ENCODE measurements around the gene FUT3.

FUT3 gene

DNA sequence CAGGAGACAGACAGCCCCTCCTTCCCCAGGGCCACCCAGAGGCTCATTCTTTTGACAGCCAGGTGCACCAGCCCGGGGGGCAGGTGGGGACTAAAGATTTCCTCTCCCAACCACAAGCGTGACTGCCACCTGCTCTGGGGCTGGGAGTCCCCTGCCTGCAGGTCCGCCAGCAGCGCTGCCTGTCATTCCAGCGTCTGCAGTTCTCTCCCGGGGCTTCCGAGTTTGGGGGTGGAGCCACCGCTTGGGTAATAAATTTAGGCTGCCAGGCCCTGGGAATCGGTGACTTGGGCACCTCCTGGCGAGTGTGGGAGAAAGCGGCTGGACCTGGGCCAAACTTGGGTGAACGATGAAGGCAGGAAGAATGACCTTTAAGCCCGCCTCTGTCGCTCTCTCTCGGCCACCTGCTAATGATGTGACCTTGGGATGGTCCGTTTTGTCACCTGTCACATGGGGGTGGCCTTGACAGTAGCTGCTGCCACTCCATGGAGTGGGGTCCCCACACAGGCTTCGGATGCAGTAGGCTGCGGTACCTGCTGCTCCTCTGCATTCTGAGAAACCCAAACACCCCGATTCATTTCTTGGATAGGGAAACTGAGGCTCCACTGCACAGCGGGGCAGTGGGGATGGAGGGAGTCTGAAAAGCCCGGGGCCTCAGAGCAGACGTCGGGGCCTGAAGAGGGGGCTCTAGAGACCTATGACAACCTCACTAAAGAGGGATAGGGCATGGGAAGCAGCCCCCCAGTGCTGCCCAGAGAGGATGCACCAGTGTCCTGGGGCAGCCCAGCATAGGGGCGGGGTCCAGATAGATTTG, 24.5 kb downstream of the FUT3 start:
- DNase-seq (ENCODE audit: insufficient read length, low spot score), result peak; percentile 51
- FAIRE-seq, result no peak

DNA sequence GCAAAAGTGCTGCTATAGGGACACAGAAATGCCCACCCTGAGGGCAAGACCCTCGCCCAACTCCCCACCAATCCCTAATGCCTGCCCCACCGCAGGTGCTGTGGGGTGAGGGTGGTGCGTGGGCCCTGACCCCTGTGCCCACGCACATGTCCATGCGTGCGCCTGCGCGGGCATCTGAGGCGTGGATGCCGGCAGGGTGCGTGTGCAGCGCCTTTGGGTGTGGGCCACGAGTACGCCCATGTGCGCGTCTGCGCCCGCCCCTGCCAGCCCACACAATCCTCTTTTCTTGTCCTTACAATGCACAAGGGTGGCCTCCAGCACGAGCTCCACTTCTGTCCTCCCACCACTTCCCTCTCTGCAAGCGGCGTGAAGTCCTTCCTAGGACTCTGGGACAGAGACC, 26.1 kb downstream of the FUT3 start:
- DNase-seq (ENCODE audit: insufficient read length, low spot score) (no peak), FAIRE-seq (no peak)

DNA sequence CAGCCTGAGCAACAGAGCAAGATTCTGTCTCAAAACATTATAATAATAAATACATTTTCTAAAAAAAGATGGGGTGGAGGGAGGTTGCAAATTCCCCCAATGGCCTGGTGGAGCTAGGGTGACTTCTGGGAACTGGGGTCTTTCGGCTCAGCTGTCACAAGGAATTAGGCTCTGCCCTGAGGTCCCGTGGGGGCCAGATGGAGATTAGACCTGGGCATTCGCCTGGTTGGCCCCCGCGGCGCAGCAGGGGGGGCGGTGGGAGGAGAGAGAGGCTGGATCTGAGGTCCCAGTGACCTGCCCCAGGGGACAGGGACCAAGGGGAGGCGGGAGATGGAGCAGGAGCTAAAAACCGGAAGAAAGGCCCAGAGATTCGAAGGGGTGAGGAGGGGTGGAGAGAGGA, 26.5 kb downstream of the FUT3 start:
- FAIRE-seq (no peak), DNase-seq (ENCODE audit: insufficient read length, low spot score) (no peak)

DNA sequence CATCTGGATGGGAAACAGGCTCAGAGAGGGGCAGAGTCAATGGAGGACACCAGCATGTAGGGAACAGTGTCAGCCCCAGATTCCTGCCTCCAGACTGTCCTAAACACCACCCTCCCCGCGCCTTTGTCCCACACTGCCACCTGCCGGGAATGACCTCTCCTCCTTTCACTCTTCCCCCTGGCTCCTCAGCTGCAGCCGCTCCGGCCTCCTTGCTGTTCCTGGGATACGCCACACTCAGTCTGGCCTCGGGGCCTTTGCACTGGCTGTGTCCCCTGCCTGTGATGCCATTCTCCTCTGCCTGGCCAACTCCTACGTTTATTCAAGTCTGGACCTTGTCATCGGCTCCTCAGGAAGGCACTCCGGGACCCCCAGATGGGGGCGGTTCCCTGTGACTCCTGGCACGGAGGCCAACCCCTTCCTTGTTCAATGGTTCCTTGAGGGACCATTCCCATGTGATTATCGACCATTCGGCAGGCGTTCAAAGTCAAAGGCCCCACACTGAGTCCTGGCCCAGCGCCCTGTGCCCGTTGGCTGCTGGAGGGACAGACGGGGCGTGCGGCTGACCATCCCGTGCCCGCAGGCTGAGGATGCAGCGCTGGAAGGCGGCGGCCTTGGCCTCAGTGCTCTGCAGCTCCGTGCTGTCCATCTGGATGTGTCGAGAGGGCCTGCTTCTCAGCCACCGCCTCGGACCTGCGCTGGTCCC, 27.5 kb downstream of the FUT3 start:
- no peak for DNase-seq (ENCODE audit: insufficient read length, low spot score)

DNA sequence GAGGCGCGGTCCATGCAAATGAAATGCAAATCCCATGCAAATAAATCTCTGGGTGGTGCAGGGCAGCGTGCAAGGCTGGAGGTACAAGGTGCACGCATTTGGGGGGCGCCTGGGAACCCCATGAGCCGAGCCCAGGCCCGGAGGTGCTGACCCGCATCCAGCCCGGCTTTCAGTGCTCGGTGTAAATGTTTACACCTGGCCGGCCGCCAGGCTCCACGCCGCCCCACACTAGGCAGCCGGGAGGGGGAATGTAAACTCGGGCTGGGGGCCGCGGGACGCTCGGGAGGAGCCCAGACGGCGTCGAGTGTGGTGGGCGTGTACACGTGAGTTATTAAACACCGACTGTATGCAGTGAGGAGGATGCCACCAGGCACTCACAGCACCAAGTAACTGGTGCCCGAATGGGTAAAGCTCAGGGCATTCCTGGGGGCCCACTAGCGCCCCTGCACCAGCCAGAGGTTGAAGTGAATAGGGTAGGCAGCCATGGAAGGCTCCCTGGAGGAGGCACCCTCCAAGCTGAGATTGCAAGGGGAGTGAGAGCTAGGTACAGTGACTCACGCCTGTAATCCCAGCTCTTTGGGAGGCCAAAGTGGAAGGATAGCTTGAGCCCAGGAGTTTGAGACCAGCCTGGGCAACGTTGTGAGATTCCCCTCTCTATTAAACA, 28.9 kb downstream of the FUT3 start:
- FAIRE-seq, result no peak

More for the DNA sequence above, 27.5 kb downstream of the FUT3 start:
- no peak for FAIRE-seq

DNA sequence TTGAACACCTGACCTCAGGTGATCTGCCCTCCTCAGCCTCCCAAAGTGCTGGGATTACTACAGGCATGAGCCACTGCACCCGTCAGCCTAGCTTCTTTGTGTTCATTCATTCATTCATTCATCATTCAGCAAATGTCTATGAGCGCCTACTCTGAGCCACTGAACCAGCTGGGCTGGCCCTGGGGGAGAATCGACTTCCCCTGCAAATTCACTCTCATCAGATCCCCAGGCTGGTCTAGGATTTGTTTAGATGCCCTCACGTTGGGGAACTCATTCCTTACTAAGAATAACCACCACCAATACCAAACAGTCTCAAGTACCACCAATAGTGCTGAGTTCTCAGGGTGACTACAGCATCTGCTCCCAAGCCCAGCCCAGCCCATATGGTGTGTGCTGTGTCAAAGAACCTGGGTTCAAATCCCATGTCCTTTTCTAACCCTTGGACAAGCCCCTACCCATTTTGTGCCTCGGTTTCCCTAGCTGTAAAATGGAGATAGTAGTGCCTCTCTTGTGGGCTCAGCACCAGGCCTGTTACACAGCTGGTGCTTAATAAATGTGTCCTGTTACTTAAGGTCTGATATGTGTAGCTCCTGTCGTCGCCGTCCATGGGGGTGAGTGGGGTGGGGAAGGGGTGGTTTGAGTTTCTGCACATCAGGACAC, 29.6 kb downstream of the FUT3 start:
- DNase-seq (ENCODE audit: insufficient read length, low spot score) (no peak), FAIRE-seq (no peak)

More for the DNA sequence above, 28.9 kb downstream of the FUT3 start:
- DNase-seq (ENCODE audit: insufficient read length, low spot score), result no peak

DNA sequence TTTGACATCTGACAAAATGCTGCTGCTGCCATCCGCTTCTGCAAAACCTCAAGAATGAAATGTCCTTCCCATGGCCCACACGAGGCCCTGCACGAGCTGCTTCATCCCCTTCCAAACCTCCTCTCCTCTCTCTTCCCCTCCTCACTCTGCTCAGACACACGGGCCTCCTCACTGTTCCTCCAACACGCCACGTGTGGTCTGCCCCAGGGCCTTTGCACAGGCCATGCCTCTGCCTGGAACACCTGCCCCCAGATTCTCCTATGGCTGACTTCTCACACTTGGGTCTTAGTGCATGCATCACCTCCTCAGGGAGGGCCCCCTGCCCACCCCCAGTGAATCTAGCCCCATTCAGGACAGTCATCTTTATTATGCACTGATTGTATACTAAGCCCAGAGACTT, 30.5 kb downstream of the FUT3 start:
- no peak for DNase-seq (ENCODE audit: insufficient read length, low spot score)

DNA sequence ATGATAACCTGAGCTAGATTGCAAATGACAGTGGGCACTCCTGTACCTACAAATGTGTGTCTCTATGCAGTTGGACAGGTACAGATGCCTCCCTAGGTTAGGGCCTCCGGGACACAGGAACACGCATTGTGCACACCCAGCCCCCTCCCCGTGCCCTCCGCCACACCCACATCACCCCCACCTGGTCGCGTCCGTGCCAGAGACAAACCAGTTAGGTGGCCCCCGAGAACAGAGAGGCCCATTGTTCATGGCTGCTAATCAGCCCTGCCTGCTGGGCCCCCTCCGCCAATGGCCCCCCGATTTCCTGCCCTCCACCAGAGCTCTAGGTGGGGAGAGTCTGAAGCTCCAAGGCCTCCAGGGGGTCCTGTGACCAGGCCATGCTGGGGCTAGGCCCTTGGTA, 32.7 kb downstream of the FUT3 start:
- DNase-seq (ENCODE audit: insufficient read length, low spot score), result no peak
- no peak for FAIRE-seq

More for the DNA sequence above, 30.5 kb downstream of the FUT3 start:
- FAIRE-seq, result no peak

DNA sequence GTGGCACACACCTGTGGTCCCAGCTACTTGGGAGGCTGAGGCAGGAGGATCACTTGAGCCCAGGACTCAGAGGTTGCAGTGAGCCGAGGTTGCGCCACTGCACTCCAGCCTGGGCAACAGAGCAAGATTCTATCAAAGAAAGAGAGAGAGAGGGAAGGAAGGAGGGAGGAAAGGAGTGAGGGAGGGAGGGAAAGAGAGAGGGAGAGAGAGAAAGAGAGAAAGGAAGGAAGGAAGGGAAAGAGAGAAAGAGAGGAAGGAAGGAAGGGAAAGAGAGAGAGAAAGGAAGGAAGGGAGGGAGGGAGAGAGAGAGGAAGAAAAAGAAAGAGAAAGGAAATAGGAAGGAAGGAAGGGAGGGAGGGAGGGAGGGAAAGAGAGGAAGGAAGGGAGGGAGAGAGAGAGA, 34.0 kb downstream of the FUT3 start:
- FAIRE-seq, result no peak
- no peak for DNase-seq (ENCODE audit: insufficient read length, low spot score)

DNA sequence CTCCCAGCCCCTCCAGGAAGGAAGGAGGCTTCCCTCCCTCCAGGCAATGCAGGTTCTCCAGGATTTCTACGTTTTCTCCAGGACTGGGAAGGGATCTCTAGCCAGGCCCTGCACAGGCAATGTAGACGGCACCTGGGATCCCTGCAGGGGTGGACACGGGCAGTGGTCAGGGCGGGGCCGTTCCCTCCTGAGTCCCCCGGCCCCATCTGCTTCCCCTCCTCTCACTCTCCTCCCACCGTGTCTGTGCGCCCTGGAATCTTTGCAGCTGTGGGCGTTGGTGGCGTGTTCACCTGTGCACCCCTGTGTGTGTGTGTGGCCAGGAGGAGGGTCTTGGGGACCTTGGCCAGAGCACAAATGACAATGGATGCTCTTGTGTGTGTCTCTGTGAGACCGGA, 36.4 kb downstream of the FUT3 start:
- FAIRE-seq, result no peak
- no peak for DNase-seq (ENCODE audit: insufficient read length, low spot score)

DNA sequence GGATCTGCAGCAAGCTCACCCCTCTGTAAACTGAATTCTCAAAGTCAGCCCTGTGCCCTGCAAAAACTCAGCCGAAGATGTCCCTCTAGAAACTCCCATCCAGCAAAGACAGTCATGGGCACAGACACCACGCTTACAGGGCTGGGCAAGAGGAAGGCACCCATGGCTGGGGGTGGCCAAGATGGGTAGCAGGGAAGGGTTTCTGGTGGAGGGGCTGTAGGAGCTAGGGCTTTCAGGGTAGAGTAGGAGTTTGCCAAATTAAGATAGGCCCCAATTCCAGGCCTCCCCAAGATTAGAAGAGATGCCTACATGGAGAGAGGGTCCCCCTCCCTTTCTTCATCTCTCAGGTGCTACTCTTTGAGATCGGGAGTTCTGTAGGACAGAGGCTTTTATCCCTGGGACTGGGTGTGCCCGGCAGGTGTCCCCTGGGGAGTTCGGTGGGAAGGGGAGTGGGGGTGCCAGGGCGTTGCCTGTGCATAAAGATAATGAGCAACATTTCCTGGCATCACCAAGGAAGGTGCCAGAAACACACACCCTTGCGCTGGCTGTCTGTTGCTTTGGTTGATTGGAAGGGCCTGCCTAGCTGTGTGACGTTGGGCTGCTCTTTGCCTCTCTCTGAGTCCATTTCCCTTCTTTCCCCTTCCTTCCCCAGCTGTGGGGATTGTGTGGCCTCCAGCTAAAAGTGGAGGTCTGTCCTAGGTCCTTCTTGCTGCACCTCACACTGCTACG, 37.0 kb downstream of the FUT3 start:
- FAIRE-seq, result no peak

DNA sequence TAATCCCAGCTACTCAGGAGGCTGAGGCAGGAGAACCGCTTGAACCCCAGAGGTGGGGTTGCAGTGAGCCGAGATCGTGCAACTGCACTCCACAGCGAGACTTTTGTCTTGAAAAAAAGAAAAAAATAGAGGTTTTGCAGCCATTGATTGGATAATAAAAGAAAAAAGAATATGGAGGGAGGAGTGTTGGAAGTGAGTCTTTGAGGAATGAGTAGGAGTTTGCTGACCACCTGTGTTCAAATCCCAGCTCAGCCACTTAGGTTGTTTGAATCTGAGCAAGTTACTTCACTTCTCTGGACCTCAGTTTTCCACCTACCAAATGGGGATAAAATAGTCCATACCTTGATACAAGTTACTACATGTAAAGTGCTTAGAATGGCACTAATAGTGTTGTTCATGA, 40.1 kb downstream of the FUT3 start:
- FAIRE-seq (no peak), DNase-seq (ENCODE audit: insufficient read length, low spot score) (no peak)

More for the DNA sequence above, 37.0 kb downstream of the FUT3 start:
- DNase-seq (ENCODE audit: insufficient read length, low spot score), result no peak

DNA sequence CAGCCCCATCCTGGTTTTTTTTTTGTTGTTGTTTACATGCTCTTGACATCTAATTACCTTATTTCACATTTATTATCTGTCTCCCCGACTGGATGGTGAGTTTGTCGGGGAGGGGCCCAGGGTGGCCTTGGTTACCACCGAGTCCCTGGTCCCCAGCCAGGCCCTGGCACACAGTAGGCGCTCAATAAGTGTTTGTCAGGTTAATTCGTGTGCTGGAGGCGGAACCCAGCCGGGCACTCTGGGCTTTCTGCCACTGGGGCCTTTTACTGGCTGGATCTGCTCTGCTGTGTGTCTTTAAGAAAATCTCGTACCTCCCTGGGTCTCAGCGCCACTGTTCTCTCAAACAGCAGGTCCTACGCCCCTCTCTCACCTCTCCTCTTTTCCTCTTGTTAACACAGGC, 41.8 kb downstream of the FUT3 start:
- FAIRE-seq (no peak), DNase-seq (ENCODE audit: insufficient read length, low spot score) (no peak)

DNA sequence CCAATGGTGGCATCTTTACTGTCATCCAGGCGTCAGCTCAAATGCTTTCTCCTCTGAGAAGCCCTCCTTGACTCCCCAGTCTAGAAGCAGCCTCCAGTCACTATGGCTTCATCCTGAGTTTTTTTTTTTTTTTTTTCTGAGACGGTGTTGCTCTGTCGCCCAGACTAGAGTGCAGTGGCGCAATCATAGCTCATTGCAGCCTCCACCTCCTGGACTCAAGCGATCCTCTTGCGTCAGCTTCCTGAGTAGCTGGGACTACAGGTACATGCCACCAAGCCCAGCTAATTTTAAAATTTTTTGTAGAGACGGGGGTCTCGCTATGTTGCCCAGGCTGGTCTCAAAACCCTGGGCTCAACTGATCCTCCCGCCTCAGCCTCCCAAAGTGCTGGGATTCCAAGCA, 42.2 kb downstream of the FUT3 start:
- DNase-seq (ENCODE audit: insufficient read length, low spot score), result no peak
- no peak for FAIRE-seq

DNA sequence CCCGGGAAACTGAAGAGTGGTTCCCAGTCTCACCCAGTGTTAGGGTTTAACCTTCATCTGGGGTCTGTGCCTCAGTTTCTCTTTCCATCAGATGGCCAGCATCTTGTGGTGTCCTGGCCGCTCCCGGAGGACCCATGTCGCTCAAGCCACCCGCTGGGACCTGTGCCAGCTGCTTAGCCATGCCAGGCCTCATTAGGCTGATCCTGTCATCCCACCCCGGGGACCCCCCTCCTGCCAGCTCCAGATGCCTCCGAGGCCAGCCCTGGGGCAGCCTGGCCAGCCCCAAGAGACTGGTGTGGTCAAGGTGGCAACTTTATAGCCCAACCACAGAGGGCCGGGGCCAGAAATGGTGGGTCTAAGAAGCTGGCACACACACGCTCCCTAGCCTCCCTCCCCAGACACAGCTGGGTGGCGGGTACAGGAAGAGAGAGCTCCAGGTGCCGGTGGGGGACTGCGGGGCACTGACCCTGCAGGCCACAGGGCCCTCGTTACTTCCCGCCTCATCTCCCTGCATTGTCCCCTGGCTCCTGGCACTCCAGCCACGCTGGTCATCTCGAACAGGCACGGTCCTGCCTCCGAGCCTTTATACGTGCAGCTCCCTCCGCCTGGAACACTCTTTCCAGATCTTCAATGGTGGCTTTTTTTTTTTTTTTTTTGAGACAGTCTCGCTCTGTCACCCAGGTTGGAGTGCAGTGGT, 43.0 kb downstream of the FUT3 start:
- FAIRE-seq, result no peak
- DNase-seq (ENCODE audit: insufficient read length, low spot score), result no peak

DNA sequence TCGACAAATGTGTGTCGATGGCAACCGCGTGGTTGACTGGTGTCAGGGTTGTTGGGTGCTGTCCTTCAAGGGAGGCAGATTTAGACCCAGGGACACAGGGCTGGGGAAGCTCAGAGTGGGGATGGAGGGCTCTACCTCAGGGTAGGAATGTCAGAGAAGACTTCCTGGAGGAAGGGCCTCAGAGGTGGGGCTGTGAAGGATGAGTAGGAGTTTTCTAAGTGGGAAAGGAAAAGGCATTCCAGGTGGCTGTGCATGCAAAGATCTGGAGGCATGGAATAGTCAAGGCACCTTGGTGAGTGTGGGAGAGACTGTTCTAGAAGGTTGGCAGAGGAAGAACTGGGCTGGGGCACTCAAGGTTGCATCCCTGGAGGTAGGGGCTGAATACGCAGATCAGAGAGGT, 44.3 kb downstream of the FUT3 start:
- FAIRE-seq, result no peak

DNA sequence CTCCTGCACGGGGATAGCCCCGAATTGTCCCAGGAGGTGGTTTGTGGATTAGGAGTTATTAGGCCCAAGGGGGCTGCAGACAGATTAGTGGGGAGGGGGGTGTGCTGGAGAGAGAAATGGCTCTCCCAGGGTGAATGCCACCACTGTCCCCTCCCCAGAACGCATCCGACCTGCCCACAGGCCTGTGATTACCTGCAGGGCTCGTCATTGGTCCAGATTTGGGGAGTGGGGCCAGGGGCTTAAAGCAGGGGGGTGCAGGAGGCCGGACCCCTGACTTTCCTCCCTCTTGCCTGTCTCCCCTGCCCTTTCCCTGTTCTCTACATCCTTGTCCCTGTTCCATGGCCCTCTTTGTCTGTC, 45.1 kb downstream of the FUT3 start:
- FAIRE-seq (no peak), DNase-seq (ENCODE audit: insufficient read length, low spot score) (no peak)

More for the DNA sequence above, 44.3 kb downstream of the FUT3 start:
- DNase-seq (ENCODE audit: insufficient read length, low spot score), result no peak

DNA sequence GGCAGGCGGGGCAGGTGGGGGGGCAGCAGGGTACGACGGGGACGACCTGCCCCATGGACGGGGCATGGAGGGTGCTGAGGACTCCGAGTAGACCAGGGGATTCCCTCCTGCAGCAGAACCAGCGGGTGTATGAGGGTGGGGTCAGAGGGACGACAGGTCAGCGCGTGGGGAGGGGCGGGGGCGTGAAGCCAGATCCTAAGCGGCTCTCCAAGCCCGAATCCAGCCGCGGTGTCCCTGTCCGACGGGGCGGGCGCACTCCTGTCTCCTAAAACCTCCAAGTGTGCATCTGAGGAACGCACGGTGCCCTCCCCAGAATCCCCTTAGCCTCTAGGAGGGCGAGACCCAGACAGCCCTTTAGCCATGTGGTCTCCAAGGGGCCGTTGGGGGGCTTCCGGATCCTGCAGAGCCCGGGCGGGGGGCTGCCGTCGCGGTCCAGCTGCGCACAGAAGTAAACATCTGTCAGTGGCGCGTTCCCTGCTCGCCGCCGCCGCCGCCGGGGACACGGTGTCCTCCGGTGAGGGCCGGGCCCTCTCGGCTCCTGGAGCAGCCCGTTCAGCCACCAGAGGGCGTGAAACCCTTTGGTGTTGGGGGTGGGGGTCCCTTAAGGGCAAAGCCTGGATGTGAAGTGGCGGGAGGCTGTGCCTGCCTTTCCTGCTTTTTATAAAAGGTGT, 45.7 kb downstream of the FUT3 start:
- DNase-seq (ENCODE audit: insufficient read length, low spot score) (peak; percentile 60), FAIRE-seq (no peak)

Measured in HTR-8/SVneo (cell line).